ENCODE data around the gene LYRM4. TPM values are rescaled to one million over a fixed set of nuclear protein-coding genes. Genes with fewer than 3 reads are reported as not detected.

Gene LYRM4
- total RNA-seq, 1 experiment from 2014 or later: 44.3 TPM

DNA sequence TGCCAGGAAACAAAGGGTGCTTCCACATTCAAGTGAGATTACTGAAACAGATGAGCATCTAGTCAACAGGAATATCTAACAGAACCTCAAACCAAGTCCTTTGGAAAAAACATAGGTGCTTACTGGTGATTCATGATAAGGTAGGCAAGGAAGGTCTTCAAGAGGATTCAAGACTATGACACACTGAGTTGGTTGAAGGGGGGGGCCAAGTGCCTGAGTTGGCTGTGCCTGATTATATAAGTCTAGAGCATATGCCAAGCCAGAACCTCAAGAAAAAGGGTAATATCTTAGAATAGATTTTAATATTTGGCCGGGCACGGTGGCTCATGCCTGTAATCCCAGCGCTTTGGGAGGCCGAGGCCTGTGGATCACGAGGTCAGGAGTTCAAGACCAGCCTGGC, 63.7 kb downstream of the LYRM4 start:
- DNase-seq: no peak
- no peak overlapping the region for H3T11ph ChIP-seq (ENCODE audit: low read length)

More for the DNA sequence above, 63.7 kb downstream of the LYRM4 start:
- H4K91ac ChIP-seq (ENCODE audit: insufficient read length, low read depth, low read length): no peak overlapping the region
- H3K9me3 ChIP-seq (ENCODE audit: control insufficient read depth, low read depth, low read length): no peaks in the 10 kb centered on the region
- TF ChIP-seq, protein P1, sequence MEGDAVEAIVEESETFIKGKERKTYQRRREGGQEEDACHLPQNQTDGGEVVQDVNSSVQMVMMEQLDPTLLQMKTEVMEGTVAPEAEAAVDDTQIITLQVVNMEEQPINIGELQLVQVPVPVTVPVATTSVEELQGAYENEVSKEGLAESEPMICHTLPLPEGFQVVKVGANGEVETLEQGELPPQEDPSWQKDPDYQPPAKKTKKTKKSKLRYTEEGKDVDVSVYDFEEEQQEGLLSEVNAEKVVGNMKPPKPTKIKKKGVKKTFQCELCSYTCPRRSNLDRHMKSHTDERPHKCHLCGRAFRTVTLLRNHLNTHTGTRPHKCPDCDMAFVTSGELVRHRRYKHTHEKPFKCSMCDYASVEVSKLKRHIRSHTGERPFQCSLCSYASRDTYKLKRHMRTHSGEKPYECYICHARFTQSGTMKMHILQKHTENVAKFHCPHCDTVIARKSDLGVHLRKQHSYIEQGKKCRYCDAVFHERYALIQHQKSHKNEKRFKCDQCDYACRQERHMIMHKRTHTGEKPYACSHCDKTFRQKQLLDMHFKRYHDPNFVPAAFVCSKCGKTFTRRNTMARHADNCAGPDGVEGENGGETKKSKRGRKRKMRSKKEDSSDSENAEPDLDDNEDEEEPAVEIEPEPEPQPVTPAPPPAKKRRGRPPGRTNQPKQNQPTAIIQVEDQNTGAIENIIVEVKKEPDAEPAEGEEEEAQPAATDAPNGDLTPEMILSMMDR (conservative IDR thresholded peaks at IDR 0.05): no peak
- peaks cover 4 to 9% (median 8%) of the 10 kb centered on the region in 3 experiments; a peak in 5 of 7 replicates for H3K36me3 Mint-ChIP-seq (ENCODE audit: insufficient read depth in 1 of 3, low read depth in 3 of 3)
- no peak overlapping the region for H3K27ac ChIP-seq (ENCODE audit: insufficient read length, low read depth, low read length)
- H3K23me2 ChIP-seq (ENCODE audit: insufficient read length, low read depth, low read length, poor library complexity, severe bottlenecking): no peaks in the 10 kb centered on the region
- H3K56ac ChIP-seq (ENCODE audit: insufficient read length, low read depth, low read length): no peak overlapping the region
- no peak overlapping the region for H3K27ac Mint-ChIP-seq
- WGBS (ENCODE audit: extremely low coverage, insufficient read length, low lambda C conversion rate): no CpG with 5 or more reads among the region's 5 CpGs
- no peak overlapping the region for H2BK120ac ChIP-seq (ENCODE audit: low read depth, low read length, poor library complexity, severe bottlenecking)
- H2BK12ac ChIP-seq (ENCODE audit: insufficient read length, low read depth, low read length): no peak overlapping the region
- no peaks in the 10 kb centered on the region for H3K27me3 ChIP-seq (ENCODE audit: insufficient read depth, low read length)
- no peak overlapping the region for H3K9ac ChIP-seq (ENCODE audit: extremely low read depth, insufficient read length, low read length)
- no peaks in the 10 kb centered on the region for H4K20me1 ChIP-seq (ENCODE audit: control insufficient read depth, insufficient read depth, insufficient read length)
- no peak overlapping the region for H2AFZ ChIP-seq (ENCODE audit: low read length)
- H3K4ac ChIP-seq (ENCODE audit: low read depth, low read length): no peak overlapping the region
- no peak overlapping the region for H3K23ac ChIP-seq (ENCODE audit: insufficient read length, low read depth, low read length)
- H3K4me1 Mint-ChIP-seq: peaks cover 10 to 20% of the 10 kb centered on the region in 2 experiments
- H3K18ac ChIP-seq (ENCODE audit: insufficient read length, low read depth, low read length): no peak overlapping the region
- H4K5ac ChIP-seq (ENCODE audit: insufficient read length, low read depth, low read length): no peak overlapping the region
- H3K27me3 Mint-ChIP-seq (ENCODE audit: low read depth): no peaks in the 10 kb centered on the region
- no peaks in the 10 kb centered on the region for H3K79me2 ChIP-seq (ENCODE audit: insufficient read depth, low read length)
- no peaks in the 10 kb centered on the region for H3K79me1 ChIP-seq (ENCODE audit: insufficient read depth, low read depth, low read length, poor library complexity, severe bottlenecking)
- no peaks in the 10 kb centered on the region for H3K9me3 Mint-ChIP-seq
- no peaks in the 10 kb centered on the region; the same call in 1 of the 2 replicates for H3K4me1 ChIP-seq (ENCODE audit: insufficient read depth, low read length)
- no peak overlapping the region for H2AK5ac ChIP-seq (ENCODE audit: insufficient read length, low read length)
- no peak overlapping the region for H2BK20ac ChIP-seq (ENCODE audit: low read depth, low read length, poor library complexity, severe bottlenecking)
- H3K4me2 ChIP-seq (ENCODE audit: insufficient read depth, insufficient read length, low read length): no peak overlapping the region
- no peak overlapping the region for H4K8ac ChIP-seq (replicated peaks; ENCODE audit: insufficient read length, low read depth, low read length)
- H3K14ac ChIP-seq (ENCODE audit: insufficient read depth, low read length): no peak overlapping the region
- no peak overlapping the region for H3K4me3 Mint-ChIP-seq
- no peak overlapping the region for H2BK15ac ChIP-seq (ENCODE audit: low read depth, low read length)
- H2BK5ac ChIP-seq (ENCODE audit: insufficient read length, low read length): no peak overlapping the region

Measured in H9 (cell line).